Embryonic facial prominence (tissue), 1 donor: ENCODE data around the gene DKK3.

Experiments
- DNase-seq: peaks from one replicate; pipeline ENCODE4 v3.0.0-alpha.2; 2016; ENCODE audit errors: extremely low spot score

Gene DKK3

GRCh38 chr11:11968511-11969280, 39.7 kb downstream of the DKK3 start:
- peak; percentile 36 for DNase-seq

GRCh38 chr11:11967669-11968510, 40.5 kb downstream of the DKK3 start:
- DNase-seq, result no peak

DNA sequence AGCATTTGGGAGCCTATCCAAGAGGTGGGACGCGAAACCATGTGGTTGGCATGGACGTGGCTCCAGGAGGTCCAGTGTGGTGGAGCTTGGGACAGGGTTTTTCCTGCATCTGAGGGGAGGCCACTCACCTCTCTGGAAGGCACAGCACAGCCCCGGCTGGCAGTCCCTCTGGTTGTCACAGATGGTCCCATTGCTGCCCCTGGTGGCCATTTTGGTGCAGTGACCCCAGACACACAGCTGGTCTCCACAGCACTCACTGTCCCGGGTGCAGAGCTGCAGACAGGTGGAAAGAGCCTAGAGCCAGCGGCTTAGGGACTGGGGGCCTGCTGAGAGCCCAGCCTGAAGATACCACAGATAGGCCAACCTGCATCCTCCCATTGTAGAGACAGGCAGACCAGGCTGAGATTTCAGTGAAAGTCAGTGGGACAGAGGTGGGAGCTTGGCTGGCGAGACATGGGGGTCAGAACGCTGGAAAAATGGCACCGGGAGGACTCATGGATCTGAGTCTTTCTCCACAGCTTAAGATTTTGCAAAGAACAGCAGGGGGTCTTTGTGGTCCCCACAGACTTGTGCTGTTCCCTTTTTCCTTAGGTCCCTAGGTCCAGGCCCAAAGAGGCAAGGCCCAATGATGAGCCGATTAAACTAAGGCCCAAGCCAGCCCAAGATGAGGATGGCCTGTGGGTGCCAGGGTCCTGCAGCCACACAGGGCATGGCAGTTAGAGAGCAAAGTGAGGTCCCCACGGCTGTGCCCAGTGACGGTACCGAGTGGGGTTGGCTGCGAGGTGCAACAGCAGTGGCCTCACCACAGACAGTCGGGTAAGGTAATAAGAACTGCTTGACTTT, 41.4 kb downstream of the DKK3 start:
- DNase-seq, result no peak

DNA sequence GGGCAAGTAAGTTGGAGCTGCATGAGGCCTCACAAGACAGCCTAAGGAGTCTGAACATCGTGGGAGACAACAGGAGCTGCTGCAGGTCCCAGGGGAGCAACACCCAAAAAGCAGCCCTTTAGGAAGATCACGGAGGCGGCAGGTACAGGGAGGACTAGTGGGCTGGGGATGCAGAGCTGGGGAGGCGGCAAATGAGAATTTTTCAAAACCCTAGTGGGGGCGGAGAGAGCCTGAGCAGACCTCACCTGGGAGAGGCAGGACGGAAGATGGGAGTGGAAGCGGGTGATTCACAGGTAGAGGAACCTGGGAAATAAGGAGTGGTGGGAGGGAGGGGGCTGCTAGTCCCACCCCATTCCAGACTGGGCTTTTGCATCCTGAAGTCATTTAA, 42.1 kb downstream of the DKK3 start:
- no peak for DNase-seq

DNA sequence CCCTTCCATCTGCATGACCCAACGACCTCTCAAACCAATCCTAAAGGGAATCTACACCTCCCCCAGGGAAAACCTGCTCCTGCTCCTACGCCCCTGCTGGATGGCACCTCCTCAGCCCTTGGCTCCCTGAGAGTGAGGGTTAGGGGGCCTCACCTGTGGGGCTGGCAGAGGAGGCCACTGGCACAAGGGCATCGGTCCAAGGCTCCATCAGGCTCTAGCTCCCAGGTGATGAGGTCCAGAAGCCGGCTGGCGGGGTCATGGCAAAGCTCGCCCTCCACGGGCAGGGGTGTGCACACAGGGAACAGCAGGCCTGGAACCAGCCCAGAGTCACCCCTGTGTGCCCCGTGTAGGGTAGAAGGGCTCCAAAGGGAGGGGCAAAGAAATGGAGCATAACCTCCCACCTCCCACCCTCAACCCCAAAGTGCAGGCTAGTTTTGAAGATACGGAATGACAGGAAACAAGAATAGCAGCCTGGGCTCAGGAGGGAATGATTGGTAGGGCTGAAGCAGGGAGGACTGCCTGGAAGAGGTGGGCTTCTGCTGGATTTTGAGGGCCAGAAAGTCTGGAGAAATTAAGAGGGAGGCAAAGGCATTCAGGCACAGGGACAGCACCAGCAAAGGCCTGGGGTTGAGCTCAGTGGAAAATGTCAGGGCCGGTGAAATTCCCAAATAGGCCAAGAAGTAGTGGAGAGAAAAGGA, 42.6 kb downstream of the DKK3 start:
- DNase-seq, result no peak

- no peak for DNase-seq
Measured at GRCh38 chr11:11965192-11965591, 43.2 kb downstream of the DKK3 start.

DNA sequence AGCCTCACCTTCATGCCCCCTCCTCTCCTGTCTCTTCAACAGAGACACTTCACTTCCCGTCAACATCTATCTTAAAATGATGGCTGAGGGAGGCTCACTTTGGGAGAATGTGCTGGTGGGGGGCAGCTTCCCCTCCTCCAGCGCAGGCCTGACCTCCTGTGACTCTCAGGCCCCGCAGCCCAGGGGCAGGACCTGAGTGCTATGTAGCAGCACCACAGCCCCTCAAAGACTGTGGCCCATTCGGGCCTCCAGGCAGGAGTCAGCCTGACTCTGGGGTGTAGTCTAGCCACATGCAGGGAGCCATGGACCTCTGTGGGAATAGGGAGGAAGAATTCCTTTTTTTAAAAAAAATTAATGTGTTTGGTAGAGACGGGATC, 43.7 kb downstream of the DKK3 start:
- no peak for DNase-seq

- no peak for DNase-seq
Measured at GRCh38 chr11:11963842-11964773, 44.3 kb downstream of the DKK3 start.

DNA sequence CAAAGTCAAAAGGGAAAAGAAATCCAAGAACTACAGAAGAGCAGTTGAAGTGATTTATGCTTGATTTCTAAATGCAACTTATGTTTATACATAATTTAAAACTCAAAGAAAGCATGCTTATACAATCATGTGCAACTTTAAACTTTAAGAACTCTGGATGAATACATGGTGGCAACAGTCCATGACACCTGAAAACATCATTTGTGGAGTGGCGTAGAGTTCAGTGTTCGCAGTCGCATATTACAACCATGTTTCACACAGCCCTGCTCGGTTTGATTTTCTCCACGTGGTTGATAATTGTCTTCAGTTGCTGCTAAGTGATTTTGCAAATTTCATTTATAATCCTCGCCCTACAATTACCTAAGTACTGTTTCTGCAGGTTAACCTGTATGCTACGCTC, 45.4 kb downstream of the DKK3 start:
- DNase-seq, result no peak

DNA sequence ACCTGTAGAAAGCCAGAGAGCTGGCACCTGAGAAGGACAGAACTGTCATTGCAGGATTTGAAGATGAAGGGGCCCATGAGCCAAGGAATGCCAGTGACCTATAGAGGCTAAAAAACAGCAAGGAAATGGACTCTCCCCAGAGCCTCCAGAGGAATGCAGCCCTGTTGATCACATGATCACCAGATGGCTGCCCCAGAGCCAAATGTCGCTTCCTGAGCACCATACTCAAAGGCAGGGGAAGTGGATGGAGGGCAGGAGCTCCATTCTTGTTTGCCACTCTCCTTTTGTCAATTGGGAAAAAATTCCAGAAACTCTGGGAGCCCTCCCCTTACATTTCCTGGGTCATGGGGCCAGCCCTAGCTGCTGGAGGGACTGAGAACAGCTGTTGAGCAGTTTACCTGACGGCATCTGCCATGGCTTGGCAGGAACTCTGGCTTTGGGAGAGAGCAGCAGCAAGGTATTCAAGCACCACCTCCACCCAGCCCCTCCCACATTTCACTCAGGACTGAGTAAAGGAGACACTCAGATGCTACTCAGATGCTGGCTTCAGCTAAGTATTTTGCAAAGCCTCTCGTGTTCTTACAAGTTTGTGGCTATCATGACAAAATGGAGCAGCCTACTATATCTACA, 46.9 kb downstream of the DKK3 start:
- DNase-seq, result no peak

- no peak for DNase-seq
Measured at GRCh38 chr11:11960687-11961086, 47.7 kb downstream of the DKK3 start.

GRCh38 chr11:11959601-11960000, 48.8 kb downstream of the DKK3 start:
- DNase-seq, result no peak

DNA sequence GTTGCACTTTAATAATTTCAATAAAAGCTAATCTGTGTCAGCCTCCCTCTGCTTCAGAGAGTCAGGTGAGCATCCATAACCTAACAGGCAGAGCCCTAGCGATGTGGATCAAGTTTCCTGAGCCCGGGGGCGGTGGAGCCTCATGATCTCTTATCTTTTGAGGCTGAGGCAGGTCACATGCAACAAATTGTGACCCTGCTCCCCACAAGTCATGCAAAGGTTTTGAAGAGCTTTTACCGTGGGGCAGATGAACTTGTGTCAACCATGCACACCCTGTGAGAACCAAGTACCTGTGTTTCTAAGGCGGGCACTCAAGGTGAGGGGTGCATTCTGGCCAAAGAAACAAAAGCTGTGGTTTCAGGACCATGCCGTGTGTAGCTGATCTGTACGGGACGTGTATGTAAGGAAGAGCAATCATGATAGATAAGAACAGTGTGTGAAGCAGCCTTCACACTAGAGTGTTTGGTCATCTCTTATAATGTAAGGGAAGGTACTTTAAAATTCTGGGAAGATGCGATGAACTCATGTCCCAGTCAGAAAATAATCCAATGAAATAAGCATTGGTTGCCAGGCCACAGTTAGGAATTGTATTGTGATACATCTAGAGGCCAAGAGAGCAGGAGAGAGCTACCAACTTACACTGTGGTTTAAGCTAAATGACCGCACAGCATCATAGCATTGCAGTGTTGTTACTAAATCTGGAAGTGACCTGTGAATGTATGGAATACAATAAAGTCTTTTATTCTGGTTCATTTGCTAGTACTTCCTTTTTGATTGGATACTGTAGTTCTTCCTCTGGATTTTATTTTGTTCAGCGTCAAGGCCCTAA, 49.8 kb downstream of the DKK3 start:
- no peak for DNase-seq

GRCh38 chr11:11956006-11956405, 52.4 kb downstream of the DKK3 start:
- DNase-seq, result no peak

DNA sequence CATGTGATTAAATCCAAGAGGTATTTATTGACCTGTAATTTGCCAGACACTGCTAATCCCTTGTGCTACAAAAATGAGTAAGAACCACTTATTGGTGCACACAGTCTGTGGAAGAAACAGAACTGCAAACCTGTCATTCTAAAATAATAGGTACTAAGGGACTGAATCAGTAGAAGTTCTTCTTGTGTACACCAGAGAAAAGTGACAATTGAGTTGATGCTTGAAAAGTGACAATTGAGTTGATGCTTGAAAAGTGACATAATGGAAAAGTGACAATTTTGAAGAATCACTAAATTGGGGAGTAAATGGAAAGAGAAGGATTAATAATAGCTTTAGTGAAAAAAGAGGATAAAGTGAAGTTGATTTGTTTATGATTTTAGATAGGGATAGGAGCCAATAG, 56.4 kb downstream of the DKK3 start:
- DNase-seq, result no peak

DNA sequence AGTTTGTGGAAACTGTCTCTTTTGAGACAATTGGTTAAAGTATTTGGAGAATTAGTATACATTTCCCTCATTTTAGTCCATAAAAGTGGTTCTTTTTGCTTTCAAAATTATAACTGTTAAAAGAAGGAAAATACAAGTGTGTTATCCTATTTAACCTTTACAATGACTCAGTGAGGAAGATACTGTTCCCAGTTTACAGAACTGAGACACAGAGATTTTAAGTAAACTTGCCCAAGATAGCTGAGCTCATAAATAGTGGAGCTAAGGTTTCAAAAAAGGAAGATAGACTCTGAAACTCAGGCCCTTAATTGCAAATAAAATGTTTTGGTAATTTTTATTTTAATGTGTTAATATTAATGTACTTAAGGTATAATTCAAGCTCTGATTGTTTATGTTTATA, 58.9 kb downstream of the DKK3 start:
- no peak for DNase-seq

DNA sequence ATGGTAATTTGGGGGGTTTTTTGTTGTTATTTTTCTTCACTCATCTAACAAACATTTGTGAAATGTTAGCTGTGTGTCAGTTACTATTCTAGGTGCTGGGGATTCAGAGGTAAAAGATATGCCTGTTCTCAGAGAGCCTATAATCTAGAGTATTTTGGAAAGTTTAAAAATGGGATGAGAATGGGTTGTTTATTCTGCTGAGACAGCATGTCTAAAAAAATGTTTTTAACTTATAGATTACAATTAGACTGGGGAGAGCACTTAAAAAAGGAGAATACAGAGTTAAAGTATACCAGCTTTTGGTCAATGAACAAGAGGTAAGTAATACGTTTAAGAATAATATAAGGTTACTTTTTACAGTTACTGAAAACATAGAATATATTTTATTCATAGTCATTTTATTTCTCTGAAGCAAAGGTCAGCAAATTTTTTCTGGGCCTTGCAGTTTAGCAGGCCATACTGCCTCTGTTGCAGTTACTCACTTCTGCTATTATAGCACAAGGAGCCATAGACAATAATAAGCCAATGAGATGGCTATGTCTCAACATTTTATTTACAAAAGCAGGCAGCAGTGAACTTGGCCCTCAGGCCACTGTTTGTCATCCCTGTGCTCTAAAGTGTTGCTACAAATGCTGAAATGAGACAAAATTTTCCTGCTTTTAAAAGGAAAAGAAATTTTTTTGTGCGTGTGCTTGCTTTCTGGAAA, 60.0 kb downstream of the DKK3 start:
- DNase-seq, result no peak

DNA sequence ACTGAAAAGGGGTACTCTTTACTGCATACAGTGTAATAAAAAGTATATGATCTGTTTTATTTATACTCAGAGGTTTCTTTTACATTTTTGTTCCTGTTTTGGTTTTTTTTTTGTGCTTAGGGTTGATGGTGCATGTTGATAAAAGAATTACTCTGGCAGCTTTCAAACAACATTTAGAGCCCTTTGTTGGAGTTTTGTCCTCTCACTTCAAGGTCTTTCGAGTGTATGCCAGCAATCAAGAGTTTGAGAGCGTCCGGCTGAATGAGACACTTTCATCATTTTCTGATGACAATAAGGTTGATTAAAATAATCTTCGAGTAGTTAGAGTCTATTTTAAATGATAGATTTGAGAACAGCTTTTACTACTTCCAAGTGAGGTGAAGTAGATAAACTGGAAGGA, 60.6 kb downstream of the DKK3 start:
- no peak for DNase-seq

DNA sequence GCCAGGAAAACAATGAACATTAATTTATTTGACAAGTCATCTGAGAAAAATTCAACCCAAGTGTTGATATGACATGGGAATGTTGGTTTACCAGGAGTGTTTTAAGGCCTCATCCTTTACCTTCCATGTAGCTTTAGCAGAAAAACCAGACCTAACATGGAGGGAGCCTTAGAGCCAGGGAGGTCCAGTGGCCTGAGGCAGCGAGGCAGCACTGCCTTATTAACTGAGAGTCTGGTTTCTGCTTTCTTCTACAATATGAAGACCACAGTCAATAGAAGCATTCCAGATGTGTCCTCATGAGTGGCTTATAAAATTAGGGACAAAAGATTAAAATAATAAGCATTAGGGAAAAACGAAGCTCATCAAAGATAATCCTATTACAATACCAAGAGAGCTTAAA, 61.5 kb downstream of the DKK3 start:
- DNase-seq, result no peak
